Kidney (tissue), 14 donors: ENCODE data around the gene PCNT. TPM values are rescaled to one million over a fixed set of nuclear protein-coding genes. Genes with fewer than 3 reads are reported as not detected.
A peak's percentile ranks its signal among the peaks of the same experiment; 100 is the strongest.

ENCODE experiments used
- DNase-seq, 5 donors: peaks; one replicate each; pipeline ENCODE4 v3.0.0-alpha.2; 2013 to 2020
- FAIRE-seq: peaks from 2 replicates; lab custom pipeline; 2012; peaks lifted over from hg19 to GRCh38; lab: Jason Lieb, UNC
- H3K27ac ChIP-seq, 2 donors: one replicate each; pipeline ENCODE4 v1.7.0; 2013; ENCODE audit warnings: low read depth in 2 of 2, low read length in 2 of 2, inconsistent platforms in 1 of 2
- H3K27me3 ChIP-seq: one replicate; pipeline ENCODE4 v1.7.1; 2013; ENCODE audit warnings: low read length, inconsistent platforms; ENCODE audit not compliant: control insufficient read depth, insufficient read depth
- H3K36me3 ChIP-seq, 3 donors: one replicate each; pipeline versions ENCODE4 v1.7.0 to v1.7.1; 2013; ENCODE audit warnings: low read length in 3 of 3, control low read depth in 1 of 3, inconsistent platforms in 1 of 3; ENCODE audit not compliant: insufficient read depth in 3 of 3, control insufficient read depth in 2 of 3
- H3K4me1 ChIP-seq, 3 donors: one replicate each; pipeline versions ENCODE4 v1.7.0 to v1.7.1; 2013; ENCODE audit warnings: low read length in 3 of 3, inconsistent platforms in 1 of 3, low read depth in 1 of 3; ENCODE audit not compliant: control insufficient read depth in 2 of 3, insufficient read depth in 2 of 3
- H3K4me3 ChIP-seq, 3 donors: one replicate each; pipeline versions ENCODE4 v1.7.0 to v1.8.1; 2013; ENCODE audit warnings: low read length in 3 of 3, control low read depth in 1 of 3, inconsistent platforms in 1 of 3
- H3K9ac ChIP-seq, 3 donors: one replicate each; pipeline versions ENCODE4 v1.7.0 to v1.7.1; 2013; ENCODE audit warnings: low read length in 3 of 3, control low read depth in 1 of 3, inconsistent platforms in 1 of 3
- H3K9me3 ChIP-seq, 3 donors: one replicate each; pipeline versions ENCODE4 v1.7.0 to v1.7.1; 2013; ENCODE audit warnings: low read length in 3 of 3, control low read depth in 1 of 3, inconsistent platforms in 1 of 3; ENCODE audit not compliant: control insufficient read depth in 2 of 3, insufficient read depth in 1 of 3
- CTCF ChIP-seq: IDR thresholded peaks from 3 replicates; pipeline ENCODE4 v1.5.1; 2012; ENCODE audit warnings: mild to moderate bottlenecking, moderate library complexity, borderline replicate concordance; ENCODE audit not compliant: insufficient read depth; ENCODE audit errors: extremely low read depth
- intact Hi-C: fragments of 100-400 bp; cut with DNase I; formaldehyde crosslinking; loops from one replicate; pipeline ENCODE4 v1.11.1; 2022
- polyA plus RNA-seq: library from polyadenylated mRNA; stranded (reverse); fragments of 350-450 nt; fragmentation: Illumina TruSeq; extraction: RNeasy Lipid Tissue Mini Kit (QIAGEN cat#74804); gene quantifications from one replicate; pipeline ENCODE4 v1.2.3, GENCODE V29; 2014; ENCODE audit warnings: low read depth, low replicate concordance; ENCODE audit not compliant: insufficient read depth
- total RNA-seq: library from RNA; stranded (reverse); fragmentation: NEBNext Ultra II Directional; extraction: Animal tissue kit (Norgen Biotek cat#: 25700); gene quantifications from one replicate; pipeline ENCODE4 v1.2.1, GENCODE V29; 2021
- donor health status: control.
- donor health status: control.
- donor health status: control.
- donor health status: control.
- donor health status: control.
- donor health status: DM: yes; HTN: yes; CAD: no.
- donor health status: Normal renal cell carcinoma (clear cell type).

PCNT gene
- total and polyA plus RNA-seq, 2 donors from 2014 or later, result 4.2 to 26.1 TPM

- H3K27ac ChIP-seq, result no peak overlapping the region
- H3K9ac ChIP-seq, result no peak overlapping the region
- peaks cover 0 to 10% (median 8%) of the 10 kb centered on the region in 3 donors for H3K36me3 ChIP-seq
- H3K4me3 ChIP-seq, result no peak overlapping the region
- FAIRE-seq, result no peak
- no peaks in the 10 kb centered on the region for H3K27me3 ChIP-seq
- no peak for TF ChIP-seq CTCF
- H3K4me1 ChIP-seq, result no peaks in the 10 kb centered on the region
- no peaks in the 10 kb centered on the region for H3K9me3 ChIP-seq
- DNase-seq, result peak in 1 of 5 donors; percentile 59
- intact Hi-C loops, result no loop called here
Measured at GRCh38 chr21:46421191-46421750, 97.3 kb downstream of the PCNT start.

DNA sequence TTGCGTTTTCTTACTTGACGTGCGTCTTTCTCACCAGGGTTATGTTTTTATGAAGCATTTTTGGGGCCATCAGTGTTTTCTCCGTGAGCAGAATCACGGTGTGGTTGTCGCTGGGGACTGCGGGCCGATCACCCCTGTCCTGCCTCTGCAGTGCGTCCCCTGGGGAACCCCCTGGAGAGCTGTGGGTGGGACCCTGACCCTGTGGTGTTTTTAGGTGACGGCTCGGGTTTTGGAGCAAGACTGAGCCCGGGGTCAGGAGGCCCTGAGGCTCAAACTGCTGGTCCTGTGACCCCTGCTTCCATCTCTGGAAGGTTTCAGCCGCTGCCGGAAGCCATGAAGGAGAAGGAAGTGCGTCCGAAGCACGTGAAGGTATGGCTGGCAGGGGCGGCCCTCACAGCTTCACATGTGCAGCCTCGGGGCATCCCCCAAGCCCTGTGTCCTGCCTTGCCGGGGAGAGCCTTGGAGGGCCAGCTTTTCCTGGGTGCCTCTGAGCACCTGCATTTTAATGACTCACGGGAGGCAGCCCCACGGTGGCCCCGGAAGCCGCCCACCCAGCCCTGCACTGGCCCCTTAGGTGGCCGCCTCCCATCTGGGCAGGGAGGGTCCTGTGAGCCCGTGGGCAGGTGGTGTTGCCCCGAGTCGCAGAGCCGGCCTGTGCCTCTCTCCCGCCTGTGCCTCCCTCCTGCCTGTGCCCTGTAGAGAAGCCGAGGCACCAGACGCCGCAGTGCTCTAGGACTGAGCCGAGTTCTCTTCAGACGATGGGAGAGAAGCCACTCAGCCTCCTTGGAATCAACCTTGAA lies 98.0 kb downstream of the PCNT start:
- peak in 1 of 5 donors; percentile 58 for DNase-seq
- Histone ChIP-seq H3K4me3 (no peak overlapping the region), H3K27me3 (no peaks in the 10 kb centered on the region), H3K27ac (no peak overlapping the region), H3K9ac (no peak overlapping the region), H3K36me3 (peaks cover 0 to 8% (median 8%) of the 10 kb centered on the region in 3 donors), H3K4me1 (no peaks in the 10 kb centered on the region), H3K9me3 (no peaks in the 10 kb centered on the region)
- TF ChIP-seq CTCF, result no peak
- intact Hi-C loops, result no loop called here
- FAIRE-seq, result no peak

- peaks cover 0 to 12% (median 8%) of the 10 kb centered on the region in 3 donors for H3K36me3 ChIP-seq
- DNase-seq, result peak in 1 of 5 donors; percentile 6
- H3K27me3 ChIP-seq, result no peaks in the 10 kb centered on the region
- H3K27ac ChIP-seq, result no peak overlapping the region
- no peaks in the 10 kb centered on the region for H3K9me3 ChIP-seq
- FAIRE-seq, result no peak
- intact Hi-C loops, result no loop called here
- no peak overlapping the region for H3K4me3 ChIP-seq
- no peak overlapping the region for H3K9ac ChIP-seq
- H3K4me1 ChIP-seq, result no peaks in the 10 kb centered on the region
- no peak for TF ChIP-seq CTCF
Measured at GRCh38 chr21:46422636-46423241, 98.8 kb downstream of the PCNT start.
